Immature natural killer cell (primary cell): ENCODE measurements around the gene ZER1. TPM values are rescaled to one million over a fixed set of nuclear protein-coding genes. Genes with fewer than 3 reads are reported as not detected.
A peak's percentile ranks its signal among the peaks of the same experiment; 100 is the strongest.
"Not testable (repeated sequence)": the region's sequence is repeated elsewhere in the genome, so short reads cannot be mapped to it uniquely, and the experiment has no call there.

ENCODE experiments used
- DNase-seq, 3 donors: peaks; one replicate each; pipeline ENCODE4 v3.0.0; 2022; ENCODE audit warnings: mixed read lengths in 1 of 3
- H3K27ac Mint-ChIP-seq, 6 donors: one replicate each; pipeline ENCODE4 v1.8.0; 2020; ENCODE audit warnings: mixed read lengths in 6 of 6, mild to moderate bottlenecking in 5 of 6, inconsistent platforms in 4 of 6, moderate library complexity in 3 of 6
- H3K27me3 Mint-ChIP-seq, 3 donors: one replicate each; pipeline ENCODE4 v1.8.0; 2020 to 2021; ENCODE audit warnings: low read depth in 3 of 3, mild to moderate bottlenecking in 3 of 3, mixed read lengths in 3 of 3, moderate library complexity in 3 of 3, inconsistent platforms in 1 of 3
- H3K36me3 Mint-ChIP-seq, 3 donors: one replicate each; pipeline ENCODE4 v1.8.0; 2020; ENCODE audit warnings: mixed read lengths in 3 of 3, inconsistent platforms in 2 of 3, mild to moderate bottlenecking in 2 of 3
- H3K4me1 Mint-ChIP-seq, 2 donors: one replicate each; pipeline ENCODE4 v1.8.0; 2020; ENCODE audit warnings: inconsistent platforms in 2 of 2, mild to moderate bottlenecking in 2 of 2, mixed read lengths in 2 of 2, moderate library complexity in 1 of 2
- H3K4me3 Mint-ChIP-seq, 5 donors: one replicate each; pipeline ENCODE4 v1.8.0; 2020; ENCODE audit warnings: mild to moderate bottlenecking in 5 of 5, mixed read lengths in 5 of 5, inconsistent platforms in 3 of 5, moderate library complexity in 3 of 5
- H3K9me3 Mint-ChIP-seq, 6 donors: one replicate each; pipeline ENCODE4 v1.8.0; 2020; ENCODE audit warnings: mild to moderate bottlenecking in 6 of 6, mixed read lengths in 6 of 6, inconsistent platforms in 4 of 6, moderate library complexity in 3 of 6
- polyA plus RNA-seq, 3 donors: library from polyadenylated mRNA; unstranded; fragments of 300-500 nt; fragmentation: Illumina TruSeq; gene quantifications; one replicate each; pipeline ENCODE4 v1.2.3, GENCODE V29; 2021

ZER1 gene
- polyA plus RNA-seq, 3 donors from 2014 or later: 28.5 to 51.5 (median 43.0) TPM

- Mint-ChIP-seq H3K27ac (no peak overlapping the region), H3K4me1 (no peaks in the 10 kb centered on the region)
Observed at GRCh38 chr9:128781187-128782070, 9.7 kb upstream of the ZER1 start.

GRCh38 chr9:128780093-128780492 is 8.4 kb upstream of the ZER1 start:
- H3K36me3 Mint-ChIP-seq, H3K27ac Mint-ChIP-seq, H3K4me1 Mint-ChIP-seq, H3K27me3 Mint-ChIP-seq, H3K4me3 Mint-ChIP-seq, H3K9me3 Mint-ChIP-seq, DNase-seq: not testable (repeated sequence)

More at GRCh38 chr9:128781187-128782070, 9.7 kb upstream of the ZER1 start:
- Mint-ChIP-seq H3K27me3 (peaks cover 2 to 4% (median 3%) of the 10 kb centered on the region in 3 donors), H3K36me3 (peaks cover 0 to 3% (median 0%) of the 10 kb centered on the region in 3 donors), H3K4me3 (no peak overlapping the region), H3K9me3 (peaks cover 0 to 4% (median 0%) of the 10 kb centered on the region in 6 donors)
- DNase-seq: no peak

- Mint-ChIP-seq H3K4me1 (peaks cover 16% of the 10 kb centered on the region in 2 donors), H3K9me3 (peaks cover 0 to 2% (median 0%) of the 10 kb centered on the region in 6 donors), H3K27me3 (peaks cover 2 to 11% (median 4%) of the 10 kb centered on the region in 3 donors), H3K36me3 (no peaks in the 10 kb centered on the region), H3K27ac (no peak overlapping the region), H3K4me3 (no peak overlapping the region)
- DNase-seq: no peak
Observed at GRCh38 chr9:128774804-128775203, 3.1 kb upstream of the ZER1 start.

- DNase-seq: no peak
- Mint-ChIP-seq H3K36me3 (no peaks in the 10 kb centered on the region), H3K4me3 (peak overlapping the region in 4 of 5 donors; percentile 78 to 98 (median 97)), H3K4me1 (peaks cover 22 to 33% of the 10 kb centered on the region in 2 donors), H3K27me3 (peaks cover 2 to 8% (median 4%) of the 10 kb centered on the region in 3 donors), H3K27ac (peak overlapping the region in 4 of 6 donors; percentile 35 to 94 (median 92)), H3K9me3 (peaks cover 0 to 2% (median 0%) of the 10 kb centered on the region in 6 donors)
Observed at GRCh38 chr9:128773049-128773448, 1.3 kb upstream of the ZER1 start.

- H3K9me3 Mint-ChIP-seq: peaks cover 0 to 2% (median 0%) of the 10 kb centered on the region in 6 donors
- H3K27ac Mint-ChIP-seq: peak overlapping the region; percentile 93 to 99 (median 99)
- peak overlapping the region; percentile 96 to 98 (median 97) for H3K4me3 Mint-ChIP-seq
- DNase-seq: peak in 1 of 3 donors; percentile 35
- peaks cover 0 to 4% (median 4%) of the 10 kb centered on the region in 3 donors for H3K36me3 Mint-ChIP-seq
- peaks cover 2 to 8% (median 4%) of the 10 kb centered on the region in 3 donors for H3K27me3 Mint-ChIP-seq
- H3K4me1 Mint-ChIP-seq: peaks cover 27 to 39% of the 10 kb centered on the region in 2 donors
Observed at GRCh38 chr9:128771094-128771721, 519 bp downstream of the ZER1 start.

- H3K4me1 Mint-ChIP-seq: peaks cover 27 to 42% of the 10 kb centered on the region in 2 donors
- peak overlapping the region; percentile 93 to 99 (median 99) for H3K27ac Mint-ChIP-seq
- no peak for DNase-seq
- H3K36me3 Mint-ChIP-seq: peaks cover 0 to 4% (median 4%) of the 10 kb centered on the region in 3 donors
- H3K27me3 Mint-ChIP-seq: peaks cover 3 to 8% (median 4%) of the 10 kb centered on the region in 3 donors
- peaks cover 0 to 2% (median 0%) of the 10 kb centered on the region in 6 donors for H3K9me3 Mint-ChIP-seq
- H3K4me3 Mint-ChIP-seq: peak overlapping the region; percentile 96 to 98 (median 97)
Observed at GRCh38 chr9:128770286-128771030, 1.3 kb downstream of the ZER1 start.

- DNase-seq: no peak
- Mint-ChIP-seq H3K27me3 (peaks cover 3 to 7% (median 4%) of the 10 kb centered on the region in 3 donors), H3K4me1 (peaks cover 31 to 56% of the 10 kb centered on the region in 2 donors), H3K27ac (peak overlapping the region in 3 of 6 donors; percentile 18 to 93 (median 30)), H3K9me3 (no peaks in the 10 kb centered on the region), H3K36me3 (peaks cover 0 to 4% (median 4%) of the 10 kb centered on the region in 3 donors), H3K4me3 (no peak overlapping the region)
Observed at GRCh38 chr9:128768606-128769005, 3.1 kb downstream of the ZER1 start.

GRCh38 chr9:128765499-128765898 is 6.2 kb downstream of the ZER1 start:
- Mint-ChIP-seq H3K27me3 (peaks cover 0 to 1% (median 0%) of the 10 kb centered on the region in 3 donors), H3K27ac (peak overlapping the region in 1 of 6 donors; percentile 57), H3K4me3 (no peak overlapping the region)

GRCh38 chr9:128764361-128764760 is 7.4 kb downstream of the ZER1 start:
- Mint-ChIP-seq H3K36me3 (peaks cover 0 to 4% (median 4%) of the 10 kb centered on the region in 3 donors), H3K4me1 (peaks cover 19 to 48% of the 10 kb centered on the region in 2 donors), H3K27me3 (peaks cover 0 to 1% (median 0%) of the 10 kb centered on the region in 3 donors), H3K9me3 (no peaks in the 10 kb centered on the region), H3K4me3 (no peak overlapping the region), H3K27ac (no peak overlapping the region)
- no peak for DNase-seq

More at GRCh38 chr9:128765499-128765898, 6.2 kb downstream of the ZER1 start:
- H3K4me1 Mint-ChIP-seq: peaks cover 28 to 59% of the 10 kb centered on the region in 2 donors
- no peak for DNase-seq
- peaks cover 0 to 4% (median 4%) of the 10 kb centered on the region in 3 donors for H3K36me3 Mint-ChIP-seq
- no peaks in the 10 kb centered on the region for H3K9me3 Mint-ChIP-seq

GRCh38 chr9:128762671-128763449 is 8.9 kb downstream of the ZER1 start:
- DNase-seq: no peak
- no peak overlapping the region for H3K4me3 Mint-ChIP-seq
- peaks cover 0 to 4% (median 4%) of the 10 kb centered on the region in 3 donors for H3K36me3 Mint-ChIP-seq
- H3K27ac Mint-ChIP-seq: peak overlapping the region in 1 of 6 donors; percentile 24
- no peaks in the 10 kb centered on the region for H3K9me3 Mint-ChIP-seq
- peaks cover 0 to 1% (median 0%) of the 10 kb centered on the region in 3 donors for H3K27me3 Mint-ChIP-seq
- peaks cover 16 to 33% of the 10 kb centered on the region in 2 donors for H3K4me1 Mint-ChIP-seq

GRCh38 chr9:128757602-128758001 is 14.1 kb downstream of the ZER1 start:
- Mint-ChIP-seq H3K27ac (peak overlapping the region in 1 of 6 donors; percentile 9), H3K4me1 (peaks cover 3 to 11% of the 10 kb centered on the region in 2 donors), H3K36me3 (no peaks in the 10 kb centered on the region), H3K27me3 (peaks cover 0 to 1% (median 0%) of the 10 kb centered on the region in 3 donors), H3K9me3 (no peaks in the 10 kb centered on the region), H3K4me3 (no peak overlapping the region)
- no peak for DNase-seq

- Mint-ChIP-seq H3K4me1 (peaks cover 2 to 6% of the 10 kb centered on the region in 2 donors), H3K36me3 (peaks cover 0 to 3% (median 0%) of the 10 kb centered on the region in 3 donors), H3K27ac (no peak overlapping the region), H3K9me3 (no peaks in the 10 kb centered on the region), H3K27me3 (peaks cover 0 to 1% (median 1%) of the 10 kb centered on the region in 3 donors), H3K4me3 (no peak overlapping the region)
- no peak for DNase-seq
Observed at GRCh38 chr9:128753627-128754026, 18.1 kb downstream of the ZER1 start.
